HG03442 (cell line): Measurements from ENCODE around the gene SLC6A4.
"Not testable (repeated sequence)": the region's sequence is repeated elsewhere in the genome, so short reads cannot be mapped to it uniquely, and the experiment has no call there.

ENCODE experiments used
- ATAC-seq: cut with Tn5 transposase; IDR thresholded peaks from one replicate; pipeline ENCODE4 v1.9.1; 2021; ENCODE audit warnings: mild to moderate bottlenecking, moderate library complexity; ENCODE audit not compliant: unreplicated experiment

The SLC6A4 gene

GRCh38 chr17:30186761-30187160 is 48.7 kb downstream of the SLC6A4 start:
- no peak for ATAC-seq

- no peak for ATAC-seq
These were observed 58.6 kb downstream of the SLC6A4 start for GRCh38 chr17:30176855-30177254.

DNA sequence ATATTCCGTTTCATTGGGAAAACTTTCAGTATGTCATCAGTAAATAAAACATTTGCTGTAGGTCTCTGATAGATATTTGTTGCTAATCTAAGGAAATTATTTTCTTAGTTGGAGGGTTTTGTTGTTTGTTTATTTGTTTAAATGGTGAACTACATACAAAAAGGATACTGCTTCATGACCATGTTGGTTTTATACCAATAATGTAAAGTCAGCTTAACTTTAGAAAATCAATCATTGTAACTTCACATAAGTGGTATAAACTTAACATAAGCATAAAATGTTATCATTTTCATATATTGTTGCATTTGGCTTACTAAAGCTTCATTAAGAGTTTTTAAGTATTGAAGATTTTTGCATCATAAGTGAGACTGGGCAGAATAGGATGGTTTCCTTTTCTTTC is 60.9 kb downstream of the SLC6A4 start:
- no peak for ATAC-seq

DNA sequence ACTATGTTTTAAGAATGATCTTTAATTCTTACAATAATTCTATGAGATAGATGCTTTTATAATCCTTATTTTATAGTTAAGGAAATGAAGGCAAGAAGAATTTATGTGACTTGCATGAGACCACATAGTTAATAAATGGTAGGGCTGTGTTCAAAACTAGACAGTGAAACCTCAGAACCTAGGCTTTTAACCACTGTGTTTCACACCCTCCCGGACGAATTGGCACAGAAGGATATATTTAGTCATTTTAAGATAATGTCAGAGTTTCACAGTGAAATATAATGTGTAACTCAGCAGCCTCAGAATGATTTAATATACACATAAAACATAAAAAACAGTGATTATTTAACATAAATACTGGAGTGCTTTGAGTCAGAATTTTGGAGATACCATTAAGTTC is 61.8 kb downstream of the SLC6A4 start:
- no peak for ATAC-seq

- ATAC-seq: no peak
These were observed 62.9 kb downstream of the SLC6A4 start for GRCh38 chr17:30172560-30172959.

DNA sequence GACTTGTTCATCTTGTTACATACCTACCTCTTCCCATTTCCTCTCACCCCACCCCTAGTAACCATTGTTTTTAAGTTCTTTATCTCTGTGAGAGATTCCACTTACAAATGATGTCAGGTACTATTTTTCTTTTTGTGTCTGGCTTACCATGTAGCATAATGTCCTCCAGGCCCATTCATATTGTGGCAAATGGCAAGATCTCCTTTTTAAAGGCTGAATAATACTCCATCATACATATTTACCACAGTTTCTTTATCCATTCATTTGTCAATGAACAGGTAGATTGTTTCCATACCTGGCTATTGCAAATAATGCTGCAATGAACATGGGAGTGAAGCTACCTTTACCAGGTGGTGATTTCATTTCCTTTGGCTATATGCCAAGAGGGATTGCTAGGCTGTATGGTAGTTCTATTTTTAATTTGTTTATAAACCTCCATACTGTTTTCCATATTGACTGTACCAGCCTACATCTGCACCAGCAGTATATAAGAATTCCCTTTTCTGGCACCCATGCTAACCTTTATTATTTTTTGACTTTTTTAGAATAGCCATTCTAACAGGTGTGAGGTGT is 65.0 kb downstream of the SLC6A4 start:
- no peak for ATAC-seq

DNA sequence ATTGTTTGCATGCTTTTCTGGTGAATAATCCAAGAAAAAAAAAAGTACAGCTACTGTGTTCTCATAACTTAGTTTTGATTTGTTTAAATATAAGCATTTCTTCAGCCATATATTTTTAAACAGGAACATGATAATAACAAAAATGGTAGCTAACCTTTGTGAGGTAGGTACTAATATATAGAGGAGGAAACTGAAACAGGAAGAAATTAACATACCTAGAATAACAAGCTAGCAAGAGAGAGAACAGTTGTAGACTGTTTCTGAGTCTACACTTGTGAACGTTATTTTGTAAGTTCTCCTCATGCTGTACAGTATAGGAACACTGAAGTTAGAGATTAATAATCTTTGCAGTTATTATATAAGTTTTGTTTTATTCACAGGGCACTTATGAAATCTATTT is 69.5 kb downstream of the SLC6A4 start:
- ATAC-seq: no peak

DNA sequence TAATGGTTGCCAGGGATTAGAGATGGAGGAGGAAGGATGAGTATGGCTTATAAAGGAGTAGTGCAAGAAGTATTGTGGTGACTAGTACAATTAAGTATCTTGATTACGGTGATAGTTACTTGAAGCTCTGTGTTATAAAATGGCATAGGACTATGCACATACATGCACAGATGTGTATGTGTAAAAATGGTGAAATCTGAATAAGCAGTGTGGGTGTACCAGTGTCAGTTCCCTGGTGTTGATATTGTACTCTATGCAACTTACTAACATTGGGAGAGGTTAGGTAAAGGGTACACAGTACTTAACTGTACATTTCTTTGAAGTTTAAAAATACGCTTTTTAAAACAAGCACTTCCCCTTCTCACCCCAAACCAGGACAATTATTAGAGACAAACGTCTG is 70.3 kb downstream of the SLC6A4 start:
- ATAC-seq: no peak

DNA sequence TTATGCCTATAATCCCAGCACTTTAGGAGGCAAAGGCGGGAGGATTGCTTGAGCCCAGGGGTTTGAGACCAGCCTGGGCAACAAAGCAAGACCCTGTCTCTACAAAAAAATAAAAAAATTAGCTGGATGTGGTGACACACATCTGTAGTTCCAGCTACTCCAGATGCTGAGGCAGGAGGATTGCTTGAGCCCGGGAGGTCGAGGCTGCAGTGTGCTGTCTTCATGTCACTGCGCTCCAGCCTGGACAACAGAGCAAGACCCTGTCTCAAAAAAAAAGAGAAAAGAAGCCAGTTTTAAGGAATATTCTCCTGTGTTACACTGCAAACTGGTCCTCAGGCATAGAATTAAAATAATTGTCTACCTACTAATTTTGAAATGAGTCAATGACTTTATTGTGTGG is 71.0 kb downstream of the SLC6A4 start:
- ATAC-seq: no peak

- no peak for ATAC-seq
These were observed 73.9 kb downstream of the SLC6A4 start for GRCh38 chr17:30161601-30162000.

GRCh38 chr17:30160419-30161172 is 74.9 kb downstream of the SLC6A4 start:
- no peak for ATAC-seq

GRCh38 chr17:30158896-30159625 is 76.4 kb downstream of the SLC6A4 start:
- no peak for ATAC-seq

DNA sequence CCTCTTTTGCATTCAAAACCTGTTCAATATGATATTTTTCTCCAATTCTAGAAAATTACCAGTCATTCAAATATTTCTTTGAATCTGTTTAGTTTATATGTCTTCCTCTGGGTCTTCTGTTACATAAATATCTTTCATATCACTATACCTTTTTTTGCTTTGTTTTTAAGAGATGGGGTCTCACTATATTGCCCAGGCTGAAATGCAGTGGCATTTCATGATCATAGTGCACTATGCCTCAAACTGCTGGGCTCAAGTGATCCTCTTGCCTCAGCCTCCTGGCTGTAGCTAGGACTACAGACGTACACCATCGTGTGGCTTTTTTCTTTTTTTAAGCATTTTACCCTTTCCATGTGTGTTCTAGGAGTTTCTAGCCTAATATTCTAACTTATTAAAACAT is 80.1 kb downstream of the SLC6A4 start:
- no peak for ATAC-seq

DNA sequence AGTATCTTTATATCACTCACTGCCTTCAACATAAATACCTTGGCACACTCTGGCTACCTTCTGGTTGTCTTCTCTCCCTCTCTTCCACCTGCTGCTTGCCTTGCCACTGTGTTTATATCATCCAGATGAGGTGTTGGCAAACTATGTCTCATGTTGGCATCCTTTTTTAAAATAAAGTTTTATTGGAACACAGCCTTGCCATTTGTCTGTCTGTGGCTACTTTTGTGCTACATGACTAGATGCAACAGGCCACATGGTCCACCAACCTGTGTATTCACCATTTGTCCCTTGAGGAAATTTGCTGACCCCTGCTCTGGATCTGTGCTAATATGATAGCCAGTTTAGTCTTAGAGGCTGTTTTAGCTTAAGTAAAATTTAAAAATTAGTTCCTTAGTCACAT is 82.0 kb downstream of the SLC6A4 start:
- ATAC-seq: no peak

GRCh38 chr17:30151471-30151870 is 84.0 kb downstream of the SLC6A4 start:
- ATAC-seq: no peak

DNA sequence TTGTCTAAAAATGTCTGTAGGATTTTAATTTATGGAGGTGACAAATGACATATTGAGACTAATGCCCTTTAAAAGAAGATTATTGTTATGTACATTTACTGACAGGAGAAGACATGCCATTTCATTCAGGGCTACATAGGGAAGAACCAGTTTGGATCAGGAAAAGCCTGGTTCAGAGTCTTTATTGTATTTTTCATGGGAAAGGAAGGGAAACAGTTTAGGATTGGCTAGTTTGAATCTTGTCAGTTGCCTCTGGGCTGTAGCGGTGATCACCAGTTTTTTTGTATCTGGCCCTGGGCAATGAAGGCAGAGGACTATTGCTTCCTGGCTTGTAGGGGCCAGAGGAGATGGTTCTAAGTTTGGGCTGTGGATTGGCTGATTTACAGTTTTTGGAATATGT is 87.1 kb downstream of the SLC6A4 start:
- ATAC-seq: no peak

DNA sequence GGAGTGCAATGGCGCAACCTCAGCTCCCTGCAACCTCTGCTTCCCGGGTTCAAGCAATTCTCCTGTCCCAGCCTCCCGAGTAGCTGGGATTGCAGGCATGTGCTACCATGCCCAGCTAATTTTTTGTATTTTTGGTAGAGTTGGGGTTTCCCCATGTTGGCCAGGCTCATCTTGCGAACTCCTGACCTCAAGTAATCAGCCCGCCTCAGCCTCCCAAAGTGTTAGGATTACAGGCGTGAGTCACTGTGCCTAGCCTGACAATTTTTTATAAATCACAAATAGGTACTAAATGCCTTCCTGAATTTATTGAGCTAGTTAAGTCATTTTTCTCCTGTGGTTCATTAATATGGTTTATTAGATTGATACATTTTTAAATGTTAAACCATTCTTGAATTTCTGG is 87.6 kb downstream of the SLC6A4 start:
- not testable (repeated sequence) for ATAC-seq
